Measurements from ENCODE around the gene LTF. TPM values are rescaled to one million over a fixed set of nuclear protein-coding genes. Genes with fewer than 3 reads are reported as not detected.
A peak's percentile ranks its signal among the peaks of the same experiment; 100 is the strongest.

LTF gene
- total RNA-seq, 1 donor from 2014 or later = 1.4 TPM

GRCh38 chr3:46488735-46489361, 24.1 kb upstream of the LTF start:
- intact Hi-C loops (cut with DNase I) = no loop called here
- Histone ChIP-seq H3K36me3 (no peaks in the 10 kb centered on the region), H3K4me1 (no peaks in the 10 kb centered on the region), H3K27ac (no peak overlapping the region), H3K4me3 (no peak overlapping the region), H3K9me3 (no peaks in the 10 kb centered on the region), H3K27me3 (no peaks in the 10 kb centered on the region)
- peak; percentile 38 to 85 for DNase-seq (ENCODE audit: low spot score in 2 of 2)
- TF ChIP-seq CTCF (IDR thresholded peaks at IDR 0.05) = peak; percentile 60 to 87 (median 77)

GRCh38 chr3:46485779-46486175, 21.1 kb upstream of the LTF start:
- Histone ChIP-seq H3K27me3 (no peaks in the 10 kb centered on the region), H3K36me3 (no peaks in the 10 kb centered on the region), H3K4me1 (no peaks in the 10 kb centered on the region), H3K27ac (no peak overlapping the region), H3K4me3 (no peak overlapping the region), H3K9me3 (no peaks in the 10 kb centered on the region)
- no peak for TF ChIP-seq CTCF (IDR thresholded peaks at IDR 0.05)
- intact Hi-C loops (cut with DNase I) = no loop called here
- peak in 1 of 2 donors; percentile 37 for DNase-seq (ENCODE audit: low spot score in 2 of 2)

GRCh38 chr3:46484911-46485778, 20.4 kb upstream of the LTF start:
- H3K9me3 ChIP-seq = no peaks in the 10 kb centered on the region
- no peaks in the 10 kb centered on the region for H3K27me3 ChIP-seq
- no peak overlapping the region for H3K27ac ChIP-seq
- H3K4me1 ChIP-seq = no peaks in the 10 kb centered on the region
- DNase-seq (ENCODE audit: low spot score in 2 of 2) = peak in 1 of 2 donors; percentile 54
- H3K4me3 ChIP-seq = no peak overlapping the region
- TF ChIP-seq CTCF (IDR thresholded peaks at IDR 0.05) = no peak
- H3K36me3 ChIP-seq = no peaks in the 10 kb centered on the region
- intact Hi-C loops (cut with DNase I) = no loop called here

- no peak overlapping the region for H3K27ac ChIP-seq
- no peak for TF ChIP-seq CTCF (IDR thresholded peaks at IDR 0.05)
- no peaks in the 10 kb centered on the region for H3K9me3 ChIP-seq
- intact Hi-C loops (cut with DNase I) = no loop called here
- H3K27me3 ChIP-seq = no peaks in the 10 kb centered on the region
- no peaks in the 10 kb centered on the region for H3K4me1 ChIP-seq
- H3K36me3 ChIP-seq = no peaks in the 10 kb centered on the region
- peak in 1 of 2 donors; percentile 28 for DNase-seq (ENCODE audit: low spot score in 2 of 2)
- H3K4me3 ChIP-seq = no peak overlapping the region
Measured at GRCh38 chr3:46484388-46484787, 19.7 kb upstream of the LTF start.

GRCh38 chr3:46483825-46484224, 19.1 kb upstream of the LTF start:
- intact Hi-C loops (cut with DNase I) = no loop called here
- H3K4me3 ChIP-seq = no peak overlapping the region
- no peaks in the 10 kb centered on the region for H3K4me1 ChIP-seq
- H3K9me3 ChIP-seq = no peaks in the 10 kb centered on the region
- H3K27me3 ChIP-seq = no peaks in the 10 kb centered on the region
- no peak overlapping the region for H3K27ac ChIP-seq
- H3K36me3 ChIP-seq = no peaks in the 10 kb centered on the region
- no peak for TF ChIP-seq CTCF (IDR thresholded peaks at IDR 0.05)
- DNase-seq (ENCODE audit: low spot score in 2 of 2) = no peak

Data from ascending aorta (tissue), 2 donors.